22Rv1 (cell line): ENCODE results near the gene TLX1.

ENCODE experiments used
- ZFX ChIP-seq: fragments of 450-650 bp; IDR thresholded peaks from 2 replicates; pipeline ENCODE4 v1.6.1; 2017; ENCODE audit warnings: antibody characterized with exemption, borderline replicate concordance
- TF ChIP-seq, protein P1 (sequence below): fragments of 450-650 bp; IDR thresholded peaks from 2 replicates; pipeline ENCODE4 v1.5.1; 2017; ENCODE audit warnings: mild to moderate bottlenecking

DNA sequence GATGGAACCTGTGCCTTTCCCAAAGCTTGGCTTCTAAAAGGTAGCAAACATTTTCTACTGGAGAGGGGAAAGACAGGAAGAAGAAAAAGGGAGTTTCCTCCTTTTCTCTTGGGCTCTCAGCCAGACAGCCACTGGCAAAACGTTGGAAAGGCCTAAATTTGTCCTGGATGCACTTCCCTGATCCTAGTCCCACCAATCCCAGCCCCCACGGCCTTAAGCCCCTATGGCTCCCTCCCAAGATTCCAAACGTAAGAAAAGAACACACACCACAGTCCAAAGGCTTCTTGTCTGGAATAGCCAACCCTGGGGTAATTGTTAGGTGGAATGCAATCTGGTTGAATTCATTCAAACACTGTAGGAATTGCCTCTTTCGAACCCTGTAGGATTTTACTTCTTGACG, 959 bp upstream of the TLX1 start:
- TF ChIP-seq, protein P1, sequence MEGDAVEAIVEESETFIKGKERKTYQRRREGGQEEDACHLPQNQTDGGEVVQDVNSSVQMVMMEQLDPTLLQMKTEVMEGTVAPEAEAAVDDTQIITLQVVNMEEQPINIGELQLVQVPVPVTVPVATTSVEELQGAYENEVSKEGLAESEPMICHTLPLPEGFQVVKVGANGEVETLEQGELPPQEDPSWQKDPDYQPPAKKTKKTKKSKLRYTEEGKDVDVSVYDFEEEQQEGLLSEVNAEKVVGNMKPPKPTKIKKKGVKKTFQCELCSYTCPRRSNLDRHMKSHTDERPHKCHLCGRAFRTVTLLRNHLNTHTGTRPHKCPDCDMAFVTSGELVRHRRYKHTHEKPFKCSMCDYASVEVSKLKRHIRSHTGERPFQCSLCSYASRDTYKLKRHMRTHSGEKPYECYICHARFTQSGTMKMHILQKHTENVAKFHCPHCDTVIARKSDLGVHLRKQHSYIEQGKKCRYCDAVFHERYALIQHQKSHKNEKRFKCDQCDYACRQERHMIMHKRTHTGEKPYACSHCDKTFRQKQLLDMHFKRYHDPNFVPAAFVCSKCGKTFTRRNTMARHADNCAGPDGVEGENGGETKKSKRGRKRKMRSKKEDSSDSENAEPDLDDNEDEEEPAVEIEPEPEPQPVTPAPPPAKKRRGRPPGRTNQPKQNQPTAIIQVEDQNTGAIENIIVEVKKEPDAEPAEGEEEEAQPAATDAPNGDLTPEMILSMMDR = no peak
- TF ChIP-seq ZFX = no peak
